ENCODE measurements around the gene GAN. TPM values are rescaled to one million over a fixed set of nuclear protein-coding genes. Genes with fewer than 3 reads are reported as not detected.

GAN gene
- 10 to 100 TPM; 21.6 to 22.0 TPM for total RNA-seq

- DNase-seq (peak; percentile 96 to 97), ATAC-seq (replicated peaks in 1 of 2) (peak; percentile 91 to 94)
- peak within 1 kb of the TSS; percentile 92 for H3K27ac Mint-ChIP-seq
- H3K9me3 Mint-ChIP-seq, result no peaks in the 10 kb centered on the region
- H3K4me1 Mint-ChIP-seq (ENCODE audit: low read depth), result peaks cover 80% of the 10 kb centered on the region
- H3K27me3 Mint-ChIP-seq (ENCODE audit: low read depth), result no peaks in the 10 kb centered on the region
- H3K36me3 Mint-ChIP-seq (ENCODE audit: insufficient read depth in 2 of 2), result peaks cover 3% of the 10 kb centered on the region in 2 donors
- peak within 1 kb of the TSS; percentile 98 to 99 for H3K4me3 Mint-ChIP-seq
Measured at GRCh38 chr16:81314603-81315270, at the start of gene GAN. TSS of gene GAN (plus strand) at chr16:81314962. CDS start at chr16:81315114, 152 bp downstream.

- peaks cover 3 to 4% of the 10 kb centered on the region in 2 donors for H3K9me3 Mint-ChIP-seq
- peaks cover 18% of the 10 kb centered on the region for H3K27me3 Mint-ChIP-seq (ENCODE audit: low read depth)
- H3K4me1 Mint-ChIP-seq (ENCODE audit: low read depth), result peaks cover 9% of the 10 kb centered on the region
- no peak overlapping the region for H3K27ac Mint-ChIP-seq
- H3K4me3 Mint-ChIP-seq, result no peak overlapping the region
- no peak for DNase-seq
- no peaks in the 10 kb centered on the region for H3K36me3 Mint-ChIP-seq (ENCODE audit: insufficient read depth in 2 of 2)
- ATAC-seq (replicated peaks in 1 of 2), result no peak
Measured at GRCh38 chr16:81265052-81265451, 49.7 kb upstream of the GAN start.

GRCh38 chr16:81265658-81266451 is 48.9 kb upstream of the GAN start:
- H3K36me3 Mint-ChIP-seq (ENCODE audit: insufficient read depth in 2 of 2), result no peaks in the 10 kb centered on the region
- peaks cover 18% of the 10 kb centered on the region for H3K27me3 Mint-ChIP-seq (ENCODE audit: low read depth)
- no peak overlapping the region for H3K4me3 Mint-ChIP-seq
- DNase-seq (no peak), ATAC-seq (replicated peaks in 1 of 2) (no peak)
- peaks cover 9% of the 10 kb centered on the region for H3K4me1 Mint-ChIP-seq (ENCODE audit: low read depth)
- H3K9me3 Mint-ChIP-seq, result peaks cover 3 to 4% of the 10 kb centered on the region in 2 donors
- no peak overlapping the region for H3K27ac Mint-ChIP-seq

GRCh38 chr16:81266680-81267095 is 48.1 kb upstream of the GAN start:
- H3K36me3 Mint-ChIP-seq (ENCODE audit: insufficient read depth in 2 of 2), result no peaks in the 10 kb centered on the region
- DNase-seq (peak; percentile 35 to 38), ATAC-seq (replicated peaks in 1 of 2) (peak; percentile 91 to 96)
- H3K4me1 Mint-ChIP-seq (ENCODE audit: low read depth), result peaks cover 9% of the 10 kb centered on the region
- peaks cover 18% of the 10 kb centered on the region for H3K27me3 Mint-ChIP-seq (ENCODE audit: low read depth)
- H3K27ac Mint-ChIP-seq, result no peak overlapping the region
- peaks cover 3 to 4% of the 10 kb centered on the region in 2 donors for H3K9me3 Mint-ChIP-seq
- peak overlapping the region; percentile 9 to 45 for H3K4me3 Mint-ChIP-seq

- DNase-seq, result no peak
- no peaks in the 10 kb centered on the region for H3K36me3 Mint-ChIP-seq (ENCODE audit: insufficient read depth in 2 of 2)
- no peak overlapping the region for H3K27ac Mint-ChIP-seq
- H3K27me3 Mint-ChIP-seq (ENCODE audit: low read depth), result peaks cover 13% of the 10 kb centered on the region
- H3K4me3 Mint-ChIP-seq, result no peak overlapping the region
- no peak for ATAC-seq (replicated peaks in 1 of 2)
- H3K9me3 Mint-ChIP-seq, result peaks cover 3 to 4% of the 10 kb centered on the region in 2 donors
- peaks cover 9% of the 10 kb centered on the region for H3K4me1 Mint-ChIP-seq (ENCODE audit: low read depth)
Measured at GRCh38 chr16:81268509-81268908, 46.3 kb upstream of the GAN start.

- DNase-seq, result no peak
- no peak for ATAC-seq (replicated peaks in 1 of 2)
Measured at GRCh38 chr16:81273223-81273950, 41.4 kb upstream of the GAN start.

GRCh38 chr16:81275064-81275532 is 39.7 kb upstream of the GAN start:
- Mint-ChIP-seq H3K27ac (no peak overlapping the region), H3K36me3 (ENCODE audit: insufficient read depth in 2 of 2) (no peaks in the 10 kb centered on the region), H3K27me3 (ENCODE audit: low read depth) (no peaks in the 10 kb centered on the region), H3K9me3 (no peaks in the 10 kb centered on the region), H3K4me3 (no peak overlapping the region), H3K4me1 (ENCODE audit: low read depth) (no peaks in the 10 kb centered on the region)
- ATAC-seq (replicated peaks in 1 of 2) (no peak), DNase-seq (no peak)

More at GRCh38 chr16:81273223-81273950, 41.4 kb upstream of the GAN start:
- H3K9me3 Mint-ChIP-seq, result no peaks in the 10 kb centered on the region
- H3K27me3 Mint-ChIP-seq (ENCODE audit: low read depth), result no peaks in the 10 kb centered on the region
- H3K4me3 Mint-ChIP-seq, result no peak overlapping the region
- H3K36me3 Mint-ChIP-seq (ENCODE audit: insufficient read depth in 2 of 2), result no peaks in the 10 kb centered on the region
- H3K27ac Mint-ChIP-seq, result no peak overlapping the region
- H3K4me1 Mint-ChIP-seq (ENCODE audit: low read depth), result no peaks in the 10 kb centered on the region

- Mint-ChIP-seq H3K36me3 (ENCODE audit: insufficient read depth in 2 of 2) (no peaks in the 10 kb centered on the region), H3K27ac (no peak overlapping the region), H3K27me3 (ENCODE audit: low read depth) (no peaks in the 10 kb centered on the region), H3K4me1 (ENCODE audit: low read depth) (no peaks in the 10 kb centered on the region), H3K4me3 (no peak overlapping the region), H3K9me3 (no peaks in the 10 kb centered on the region)
- ATAC-seq (replicated peaks in 1 of 2) (no peak), DNase-seq (no peak)
Measured at GRCh38 chr16:81275795-81276194, 39.0 kb upstream of the GAN start.

GRCh38 chr16:81276323-81276722 is 38.4 kb upstream of the GAN start:
- ATAC-seq (replicated peaks in 1 of 2) (no peak), DNase-seq (no peak)
- Mint-ChIP-seq H3K9me3 (no peaks in the 10 kb centered on the region), H3K4me1 (ENCODE audit: low read depth) (no peaks in the 10 kb centered on the region), H3K4me3 (no peak overlapping the region), H3K27me3 (ENCODE audit: low read depth) (no peaks in the 10 kb centered on the region), H3K36me3 (ENCODE audit: insufficient read depth in 2 of 2) (no peaks in the 10 kb centered on the region), H3K27ac (no peak overlapping the region)

GRCh38 chr16:81277541-81278080 is 37.2 kb upstream of the GAN start:
- Mint-ChIP-seq H3K27ac (no peak overlapping the region), H3K4me3 (no peak overlapping the region), H3K4me1 (ENCODE audit: low read depth) (no peaks in the 10 kb centered on the region), H3K27me3 (ENCODE audit: low read depth) (no peaks in the 10 kb centered on the region), H3K36me3 (ENCODE audit: insufficient read depth in 2 of 2) (no peaks in the 10 kb centered on the region), H3K9me3 (no peaks in the 10 kb centered on the region)
- DNase-seq, result no peak
- no peak for ATAC-seq (replicated peaks in 1 of 2)

- no peaks in the 10 kb centered on the region for H3K4me1 Mint-ChIP-seq (ENCODE audit: low read depth)
- H3K27ac Mint-ChIP-seq, result no peak overlapping the region
- no peaks in the 10 kb centered on the region for H3K9me3 Mint-ChIP-seq
- ATAC-seq (replicated peaks in 1 of 2) (no peak), DNase-seq (no peak)
- no peak overlapping the region for H3K4me3 Mint-ChIP-seq
- no peaks in the 10 kb centered on the region for H3K27me3 Mint-ChIP-seq (ENCODE audit: low read depth)
- no peaks in the 10 kb centered on the region for H3K36me3 Mint-ChIP-seq (ENCODE audit: insufficient read depth in 2 of 2)
Measured at GRCh38 chr16:81278526-81278925, 36.2 kb upstream of the GAN start.

- no peaks in the 10 kb centered on the region for H3K27me3 Mint-ChIP-seq (ENCODE audit: low read depth)
- H3K36me3 Mint-ChIP-seq (ENCODE audit: insufficient read depth in 2 of 2), result no peaks in the 10 kb centered on the region
- no peak overlapping the region for H3K4me3 Mint-ChIP-seq
Measured at GRCh38 chr16:81279392-81279791, 35.4 kb upstream of the GAN start.

GRCh38 chr16:81280393-81280792 is 34.4 kb upstream of the GAN start:
- Mint-ChIP-seq H3K27ac (no peak overlapping the region), H3K9me3 (no peaks in the 10 kb centered on the region), H3K4me1 (ENCODE audit: low read depth) (no peaks in the 10 kb centered on the region), H3K36me3 (ENCODE audit: insufficient read depth in 2 of 2) (no peaks in the 10 kb centered on the region), H3K4me3 (no peak overlapping the region), H3K27me3 (ENCODE audit: low read depth) (peaks cover 2% of the 10 kb centered on the region)
- no peak for ATAC-seq (replicated peaks in 1 of 2)
- no peak for DNase-seq

More at GRCh38 chr16:81279392-81279791, 35.4 kb upstream of the GAN start:
- Mint-ChIP-seq H3K4me1 (ENCODE audit: low read depth) (no peaks in the 10 kb centered on the region), H3K27ac (no peak overlapping the region), H3K9me3 (no peaks in the 10 kb centered on the region)
- DNase-seq, result no peak
- no peak for ATAC-seq (replicated peaks in 1 of 2)

All from activated T-cell treated with anti-CD3 and anti-CD28 coated beads, Interleukin-2, amount 50 U/mL, for 72 hours (primary cell).